Ureter (tissue), 1 donor: ENCODE measurements around the gene UTP3. TPM values are rescaled to one million over a fixed set of nuclear protein-coding genes. Genes with fewer than 3 reads are reported as not detected.
"Not testable (repeated sequence)": the region's sequence is repeated elsewhere in the genome, so short reads cannot be mapped to it uniquely, and the experiment has no call there.

Experiments
- DNase-seq: peaks from one replicate; pipeline ENCODE4 v3.0.0-alpha.2; 2020; ENCODE audit warnings: low spot score
- total RNA-seq: library from RNA; stranded (reverse); gene quantifications from one replicate; pipeline ENCODE4 v1.2.4, GENCODE V29; 2023
- donor health status: DM: yes; HTN: yes; CAD: no.

The UTP3 gene
- total RNA-seq, 1 donor from 2014 or later, result 26.0 TPM

DNA sequence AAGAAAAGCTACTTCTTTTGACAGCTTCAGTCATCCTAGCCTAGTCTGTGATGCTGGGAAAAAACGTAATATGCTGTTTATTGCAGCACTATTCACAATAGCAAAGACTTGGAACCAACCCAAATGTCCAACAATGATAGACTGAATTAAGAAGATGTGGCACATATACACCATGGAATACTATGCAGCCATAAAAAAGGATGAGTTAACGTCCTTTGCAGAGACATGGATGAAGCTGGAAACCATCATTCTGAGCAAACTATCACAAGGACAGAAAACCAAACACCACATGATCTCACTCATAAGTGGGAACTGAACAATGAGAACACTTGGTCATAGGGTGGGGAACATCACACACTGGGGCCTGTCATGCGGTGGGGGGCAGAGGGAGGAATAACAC is 6.2 kb upstream of the UTP3 start:
- not testable (repeated sequence) for DNase-seq

DNA sequence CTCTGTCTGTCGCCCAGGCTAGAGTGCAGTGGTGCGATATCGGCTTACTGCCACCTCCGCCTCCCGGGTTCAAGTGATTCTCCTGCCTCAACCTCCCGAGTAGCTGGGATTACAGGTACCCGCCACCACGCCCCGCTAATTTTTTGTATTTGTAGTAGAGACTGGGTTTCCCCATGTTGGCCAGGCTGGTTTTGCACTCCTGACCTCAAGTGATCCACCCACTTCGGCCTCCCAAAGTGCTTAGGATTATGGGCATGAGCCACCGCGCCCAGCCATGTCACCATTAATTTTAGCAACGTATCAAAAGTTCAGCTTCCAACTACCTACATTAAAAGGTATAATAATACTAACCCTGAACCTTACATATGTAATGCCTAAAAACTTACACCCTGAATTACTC is 940 bp upstream of the UTP3 start:
- no peak for DNase-seq

DNA sequence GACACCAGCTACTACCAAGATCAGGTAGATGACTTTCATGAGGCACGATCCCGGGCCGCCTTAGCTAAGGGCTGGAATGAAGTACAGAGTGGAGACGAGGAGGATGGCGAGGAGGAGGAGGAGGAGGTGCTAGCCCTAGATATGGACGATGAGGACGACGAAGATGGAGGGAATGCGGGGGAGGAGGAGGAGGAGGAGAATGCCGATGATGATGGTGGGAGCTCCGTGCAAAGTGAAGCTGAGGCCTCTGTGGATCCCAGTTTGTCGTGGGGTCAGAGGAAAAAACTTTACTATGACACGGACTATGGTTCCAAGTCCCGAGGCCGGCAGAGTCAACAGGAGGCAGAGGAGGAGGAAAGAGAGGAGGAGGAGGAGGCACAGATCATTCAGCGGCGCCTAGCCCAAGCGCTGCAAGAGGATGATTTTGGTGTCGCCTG is 481 bp downstream of the UTP3 start:
- no peak for DNase-seq

DNA sequence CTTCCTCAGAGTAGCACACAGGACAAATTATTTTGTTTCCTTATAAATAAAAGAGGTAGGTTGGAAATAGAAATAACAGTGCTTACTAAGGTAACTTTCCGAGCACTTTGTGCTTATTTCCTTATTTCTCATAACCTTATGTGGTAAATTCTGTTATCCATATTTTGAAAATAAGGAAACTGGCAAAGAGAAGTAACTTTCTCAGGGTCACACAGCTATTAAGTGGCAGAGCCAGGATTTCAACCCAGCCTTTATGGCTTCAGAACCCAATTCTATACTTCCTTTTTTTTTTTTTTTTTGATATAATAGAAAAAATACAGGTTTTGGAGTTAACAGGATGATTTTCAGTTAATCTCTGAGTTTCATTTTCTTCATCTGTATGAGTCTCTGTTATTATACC is 3.3 kb downstream of the UTP3 start:
- DNase-seq, result no peak

DNA sequence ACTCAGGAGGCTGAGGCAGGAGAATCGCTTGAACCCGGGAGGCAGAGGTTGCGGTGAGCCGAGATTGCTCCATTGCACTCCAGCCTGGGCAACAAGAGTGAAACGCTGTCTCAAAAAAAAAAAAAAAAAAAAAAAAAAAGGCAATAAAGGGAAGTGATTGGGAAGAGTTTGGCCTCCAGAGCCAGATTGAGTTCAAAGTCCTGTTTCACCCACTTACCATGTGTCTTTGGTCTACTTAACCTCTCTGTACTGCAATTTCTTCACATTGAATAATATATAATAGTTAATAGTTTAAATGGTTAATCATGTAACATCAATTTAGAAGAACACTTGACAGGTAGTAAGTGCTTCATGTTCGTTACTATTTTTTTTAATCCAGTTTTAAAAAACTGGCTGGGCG is 6.3 kb downstream of the UTP3 start:
- DNase-seq, result not testable (repeated sequence)

DNA sequence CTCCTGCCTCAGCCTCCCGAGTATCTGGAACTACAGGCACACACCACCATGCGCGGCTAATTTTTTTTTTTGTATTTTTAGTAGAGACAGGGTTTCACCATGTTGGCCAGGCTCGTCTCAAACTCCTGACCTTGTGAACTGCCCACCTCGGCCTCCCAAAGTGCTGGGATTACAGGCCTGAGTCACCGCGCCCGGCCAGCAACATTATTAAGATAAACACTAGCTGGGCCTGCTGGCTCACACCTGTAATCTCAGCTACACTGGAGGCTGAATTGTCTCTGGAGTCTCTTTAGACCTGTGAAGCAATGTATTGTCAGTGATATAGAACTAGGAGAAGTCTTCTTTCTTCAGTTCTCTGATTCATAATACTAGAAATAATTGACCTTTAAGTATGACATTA is 10.1 kb downstream of the UTP3 start:
- DNase-seq, result not testable (repeated sequence)

DNA sequence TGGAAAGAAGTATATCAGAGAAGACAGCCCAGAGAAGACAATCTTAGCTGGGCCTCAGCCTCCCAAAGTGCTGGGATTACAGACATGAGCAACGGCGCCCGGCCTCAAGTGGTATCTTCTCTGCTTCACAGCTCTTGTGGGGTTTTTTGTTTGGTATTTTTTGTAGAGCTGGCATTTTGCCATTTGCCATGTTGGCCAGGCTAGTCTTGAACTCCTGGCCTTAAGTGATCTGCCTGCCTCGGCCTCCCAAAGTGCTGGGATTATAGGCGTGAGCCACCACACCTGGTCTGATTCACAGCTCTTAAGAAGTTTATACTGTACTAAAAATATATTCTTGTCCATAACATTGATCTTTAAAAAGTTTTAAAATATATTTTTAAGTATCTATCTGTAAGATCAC is 12.4 kb downstream of the UTP3 start:
- DNase-seq, result no peak

DNA sequence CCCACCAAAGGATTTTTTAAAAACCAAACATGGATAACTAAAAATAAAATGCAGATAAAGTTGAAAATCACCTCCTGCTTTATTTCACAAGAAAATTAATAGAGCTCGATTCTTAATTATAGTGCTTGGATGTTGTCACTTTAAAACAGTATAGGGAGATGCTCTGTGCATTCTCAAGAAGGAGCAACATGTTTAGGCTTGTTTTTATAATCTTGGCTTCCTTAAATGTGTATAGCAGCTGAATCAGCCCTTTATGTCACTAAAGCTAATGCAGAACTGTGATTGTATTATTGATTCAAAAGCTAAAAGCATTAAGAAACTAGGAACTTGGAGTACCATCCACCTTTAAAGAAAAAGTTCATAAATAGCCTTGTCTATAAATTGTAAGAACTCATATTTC is 12.9 kb downstream of the UTP3 start:
- DNase-seq, result no peak

DNA sequence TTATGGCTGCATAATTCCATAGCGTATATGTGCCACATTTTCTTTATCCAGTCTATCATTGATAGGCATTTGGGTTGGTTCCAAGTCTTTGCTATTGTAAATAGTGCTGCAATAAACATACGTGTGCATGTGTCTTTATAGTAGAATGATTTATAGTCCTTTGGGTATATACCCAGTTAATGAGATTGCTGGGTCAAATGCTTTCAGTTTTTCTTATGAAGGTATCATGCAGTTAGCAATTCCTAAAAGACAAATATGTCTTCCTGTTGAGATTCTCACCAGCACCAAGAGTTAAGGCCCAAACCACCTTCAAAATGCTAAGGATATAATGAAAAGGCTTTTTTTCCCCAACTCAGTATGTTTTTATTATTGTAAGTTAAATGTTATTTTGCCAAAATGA is 14.3 kb downstream of the UTP3 start:
- DNase-seq, result not testable (repeated sequence)

DNA sequence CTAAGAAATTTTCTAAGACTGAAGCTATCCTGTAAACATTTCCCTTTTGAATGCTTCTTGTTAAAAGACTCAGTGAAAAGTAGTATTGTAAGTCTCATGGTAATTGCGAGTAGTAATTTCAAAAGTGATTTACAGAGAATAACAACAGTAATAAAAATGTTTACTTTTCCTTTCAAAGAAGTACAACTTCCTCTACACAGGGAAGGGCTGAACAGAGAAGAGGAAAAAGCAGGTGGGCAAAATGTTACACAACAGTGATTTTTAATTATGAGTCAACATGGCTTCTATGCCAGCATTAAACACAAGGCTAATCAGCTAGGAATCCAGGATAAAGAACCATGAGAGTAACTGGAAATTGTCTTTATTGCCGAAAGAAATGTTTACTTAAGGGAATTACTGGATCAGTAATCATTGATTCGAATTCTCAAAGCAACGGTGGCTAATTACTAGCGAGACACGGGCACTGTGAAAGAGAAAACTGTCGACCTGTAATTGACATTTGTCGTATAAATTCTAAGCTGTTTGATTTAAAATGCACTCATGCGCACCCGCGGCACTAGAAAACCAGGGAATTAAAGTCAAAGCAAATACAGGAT is 15.4 kb downstream of the UTP3 start:
- no peak for DNase-seq

DNA sequence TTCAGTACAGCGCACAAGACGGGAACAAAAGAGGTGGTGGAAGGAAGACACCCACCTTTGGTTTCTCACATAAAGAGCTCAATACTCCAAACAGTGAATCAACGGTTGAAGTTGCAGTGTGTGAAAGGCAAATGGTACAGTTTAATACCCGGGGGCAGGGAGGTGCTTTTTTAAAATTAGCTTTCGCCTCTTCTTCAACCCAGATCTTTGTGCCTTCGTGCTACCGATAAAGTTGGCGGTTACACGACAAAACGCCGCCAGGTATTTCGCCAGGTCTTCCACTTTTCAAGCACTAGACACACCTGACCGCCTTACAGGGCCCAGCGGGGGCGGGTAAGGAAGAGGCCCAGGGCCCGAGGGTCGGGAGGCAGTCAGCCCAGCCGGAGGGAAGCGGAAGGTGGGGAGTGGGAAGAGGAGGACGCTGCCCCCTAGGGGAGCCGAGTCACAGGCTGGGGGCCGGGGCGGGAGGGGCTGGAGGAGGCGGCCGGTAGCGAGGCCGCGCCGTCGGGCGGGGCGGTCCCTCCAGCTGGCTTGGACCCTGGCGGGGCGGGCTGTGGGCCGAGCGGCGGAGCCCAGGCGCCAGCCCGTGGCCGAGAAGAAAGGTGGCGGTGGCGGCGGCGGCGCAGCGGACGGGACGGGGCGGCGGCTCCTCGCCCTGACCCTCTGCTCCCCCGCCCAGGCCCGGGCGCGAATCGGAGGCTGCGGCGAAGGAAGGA is 16.0 kb downstream of the UTP3 start:
- DNase-seq, result peak; percentile 83

DNA sequence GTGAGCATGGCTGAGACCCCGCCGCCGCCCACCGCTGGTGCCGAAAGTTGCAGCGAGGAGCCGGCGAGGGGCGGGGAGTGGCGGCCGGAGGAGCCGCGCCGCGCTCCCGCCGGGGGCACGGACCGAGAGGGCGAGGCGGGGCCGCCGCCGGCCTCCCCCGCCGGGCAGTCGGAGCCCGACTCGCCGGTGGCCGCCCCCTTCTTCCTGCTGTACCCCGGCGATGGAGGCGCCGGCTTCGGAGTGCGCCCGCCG is 16.5 kb downstream of the UTP3 start:
- no peak for DNase-seq

DNA sequence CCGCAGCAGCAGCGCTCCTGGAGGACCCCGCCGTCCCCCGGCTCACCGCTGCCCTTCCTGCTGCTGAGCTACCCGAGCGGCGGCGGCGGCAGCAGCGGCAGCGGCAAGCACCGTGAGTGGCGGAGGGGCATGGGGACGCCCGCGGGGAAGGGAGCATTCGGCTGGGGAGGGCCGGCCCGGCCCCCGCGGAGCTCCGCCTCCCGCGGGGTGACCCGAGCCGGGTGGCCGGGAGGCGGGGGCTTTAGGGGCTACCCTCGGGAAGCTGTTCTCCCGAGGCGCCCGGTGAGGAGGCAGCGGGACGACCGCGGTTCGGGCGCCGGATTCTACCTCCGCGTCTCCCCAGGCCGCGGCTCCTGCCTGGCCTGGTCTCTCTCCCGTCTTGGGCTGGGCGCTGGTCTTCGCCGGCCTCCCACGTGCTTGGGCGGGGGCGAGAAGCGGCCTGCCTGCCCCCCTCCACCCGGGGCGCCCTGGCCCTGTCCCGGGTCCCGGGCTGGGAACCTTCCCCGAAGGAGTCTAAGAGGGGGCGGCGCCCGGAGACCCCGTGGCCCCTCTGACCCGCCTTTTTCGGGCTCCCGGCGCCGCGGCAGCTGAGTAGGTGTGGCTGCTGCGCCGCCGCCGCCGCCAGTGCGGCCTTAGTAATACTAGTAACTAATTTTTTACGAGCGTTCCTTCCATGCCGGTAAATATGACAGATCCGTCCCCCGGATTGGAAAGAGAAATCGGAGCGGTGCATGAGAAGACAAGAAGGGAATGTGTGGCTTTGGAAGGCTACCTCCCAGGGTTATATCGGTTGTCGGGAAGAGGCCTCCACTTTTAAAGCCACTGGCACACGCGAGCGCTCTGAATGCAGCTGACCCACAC is 17.1 kb downstream of the UTP3 start:
- DNase-seq, result peak; percentile 72

DNA sequence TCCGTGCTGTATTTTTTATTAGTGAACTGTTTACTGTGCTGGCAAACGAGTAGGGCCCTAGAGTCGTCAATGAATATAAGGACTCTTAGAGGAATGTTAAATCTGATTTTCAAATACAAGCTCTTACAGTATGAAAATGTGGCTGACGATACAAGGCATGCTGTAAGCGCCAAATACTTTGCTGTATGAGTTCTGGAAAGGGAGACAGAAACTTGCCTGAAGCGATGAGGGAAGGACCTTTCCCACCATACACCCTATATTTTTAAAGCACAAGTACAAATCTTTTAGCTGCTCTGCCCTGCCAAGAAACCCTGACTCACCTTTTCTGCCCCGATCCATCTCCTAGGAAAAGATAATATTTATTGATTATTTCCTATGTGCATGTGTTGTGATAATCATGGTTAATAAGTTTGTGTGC is 17.7 kb downstream of the UTP3 start:
- DNase-seq, result no peak

DNA sequence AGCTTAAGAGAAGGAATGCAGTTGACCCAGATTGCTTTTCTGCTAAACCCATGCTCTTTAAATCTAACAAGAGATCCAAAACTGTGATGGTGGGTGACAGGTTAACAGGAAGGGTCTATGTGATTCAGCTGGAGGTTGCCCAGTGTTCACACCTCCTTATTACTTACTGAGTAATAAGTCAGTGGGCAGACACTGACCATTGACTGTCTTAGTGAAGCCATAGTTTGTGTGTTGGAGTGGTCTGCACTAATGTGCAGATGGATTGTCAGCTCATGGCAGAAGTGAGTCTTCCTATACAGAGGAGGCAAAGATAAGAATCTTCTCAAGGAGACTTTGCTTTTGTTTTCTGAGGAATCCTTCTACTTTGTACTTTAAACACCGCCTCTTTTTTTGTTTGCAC is 18.2 kb downstream of the UTP3 start:
- no peak for DNase-seq

DNA sequence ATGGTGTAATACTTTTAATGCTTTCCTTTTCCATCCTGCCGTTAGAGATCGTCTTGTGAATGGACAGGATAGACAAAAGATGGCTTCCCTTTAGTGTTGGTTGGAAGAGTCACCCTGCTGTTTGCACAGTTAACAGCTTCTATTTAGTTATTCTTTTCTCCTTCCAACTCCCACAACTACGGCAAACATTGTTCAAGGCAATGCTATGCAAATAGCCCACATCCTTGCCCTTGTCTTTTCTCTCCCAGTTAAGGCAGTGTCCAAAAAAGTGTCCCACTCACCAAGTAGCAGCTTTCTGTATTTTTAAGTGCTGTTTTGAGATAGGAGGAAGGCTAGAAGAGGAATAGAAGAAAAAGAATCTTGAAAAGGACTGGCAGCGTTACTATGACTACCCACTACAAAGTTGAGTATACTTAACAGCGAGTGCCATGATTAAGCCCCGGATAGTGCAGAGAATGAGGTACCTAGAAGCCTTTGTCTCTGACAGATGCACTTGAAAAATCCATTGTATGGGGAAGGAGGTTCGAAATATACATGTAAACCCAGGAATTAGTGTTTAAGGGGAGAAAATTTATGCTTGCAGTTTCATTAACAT is 21.4 kb downstream of the UTP3 start:
- no peak for DNase-seq

DNA sequence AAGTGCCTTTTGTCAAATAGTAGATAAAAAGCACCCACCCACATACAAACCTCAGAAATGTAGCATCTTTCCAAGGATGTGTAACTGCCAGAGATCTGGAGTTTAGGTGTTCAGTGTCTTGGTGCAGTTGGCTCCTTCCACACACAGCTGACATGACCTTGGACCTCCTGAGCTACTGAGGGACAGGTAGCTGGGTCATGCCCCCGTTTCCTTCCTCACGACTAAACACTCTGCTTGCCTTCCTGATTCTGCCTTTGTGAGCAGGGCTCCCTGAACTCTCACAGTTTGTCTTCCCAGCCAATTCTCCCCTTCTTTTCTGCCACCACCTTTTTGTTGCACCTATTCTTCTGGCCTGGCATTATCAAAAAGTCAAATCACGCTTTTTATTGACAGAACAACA is 23.3 kb downstream of the UTP3 start:
- no peak for DNase-seq

DNA sequence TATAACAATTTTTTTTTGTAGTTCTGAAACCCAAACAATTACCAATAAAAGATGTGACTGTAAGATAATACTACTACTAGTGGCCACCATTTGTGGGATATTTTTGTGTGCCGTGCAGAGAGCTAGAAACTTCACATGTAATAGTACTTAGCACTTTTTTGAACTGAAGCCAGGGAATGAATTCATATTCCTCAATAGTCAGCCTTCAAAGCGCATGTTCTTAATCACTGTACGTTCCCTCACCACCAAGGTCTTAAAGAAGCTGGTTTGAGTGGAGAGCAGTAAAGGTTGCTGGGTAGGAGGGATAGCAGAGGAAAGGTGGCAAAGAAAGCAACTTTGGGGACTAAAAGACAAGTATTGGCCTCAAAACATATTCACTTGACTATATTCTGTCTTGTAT is 23.8 kb downstream of the UTP3 start:
- no peak for DNase-seq

DNA sequence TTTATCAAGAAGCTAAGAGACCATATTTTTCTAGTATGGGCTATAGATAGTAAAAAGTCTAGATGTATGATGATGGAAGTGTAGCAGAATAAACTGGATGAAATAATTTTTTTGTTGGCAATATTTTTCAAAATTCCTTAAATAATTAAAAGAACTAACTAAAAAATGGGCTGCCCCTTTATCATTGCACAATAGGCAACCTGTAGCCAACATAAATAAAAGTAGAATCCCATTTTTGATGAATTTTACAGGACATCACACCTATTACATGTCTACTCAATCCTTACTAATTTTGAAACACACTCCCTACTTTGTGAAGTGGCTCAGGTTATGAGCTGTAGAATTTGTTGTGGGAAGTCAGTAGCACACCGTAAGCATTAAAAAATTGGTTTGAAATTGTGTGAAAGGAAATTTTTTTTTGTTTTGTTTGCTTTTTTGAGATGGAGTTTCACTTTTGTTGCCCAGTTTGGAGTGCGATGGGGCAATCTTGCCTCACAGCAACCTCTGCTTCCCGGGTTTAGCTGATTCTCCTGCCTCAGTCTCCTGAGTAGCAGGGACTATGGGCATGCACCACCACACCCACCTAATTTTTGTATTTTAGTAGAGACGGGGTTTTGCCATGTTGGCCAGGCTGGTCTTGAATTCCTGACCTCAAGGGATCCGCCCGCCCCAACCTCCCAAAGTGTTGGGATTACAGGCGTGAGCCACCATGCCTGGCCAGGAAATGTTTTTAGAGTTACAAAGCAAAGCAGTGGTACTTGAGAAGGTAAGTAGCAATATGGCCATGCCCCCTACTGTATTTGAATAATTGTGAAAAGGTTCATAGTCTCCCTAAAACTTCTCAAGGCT is 24.5 kb downstream of the UTP3 start:
- DNase-seq, result no peak

DNA sequence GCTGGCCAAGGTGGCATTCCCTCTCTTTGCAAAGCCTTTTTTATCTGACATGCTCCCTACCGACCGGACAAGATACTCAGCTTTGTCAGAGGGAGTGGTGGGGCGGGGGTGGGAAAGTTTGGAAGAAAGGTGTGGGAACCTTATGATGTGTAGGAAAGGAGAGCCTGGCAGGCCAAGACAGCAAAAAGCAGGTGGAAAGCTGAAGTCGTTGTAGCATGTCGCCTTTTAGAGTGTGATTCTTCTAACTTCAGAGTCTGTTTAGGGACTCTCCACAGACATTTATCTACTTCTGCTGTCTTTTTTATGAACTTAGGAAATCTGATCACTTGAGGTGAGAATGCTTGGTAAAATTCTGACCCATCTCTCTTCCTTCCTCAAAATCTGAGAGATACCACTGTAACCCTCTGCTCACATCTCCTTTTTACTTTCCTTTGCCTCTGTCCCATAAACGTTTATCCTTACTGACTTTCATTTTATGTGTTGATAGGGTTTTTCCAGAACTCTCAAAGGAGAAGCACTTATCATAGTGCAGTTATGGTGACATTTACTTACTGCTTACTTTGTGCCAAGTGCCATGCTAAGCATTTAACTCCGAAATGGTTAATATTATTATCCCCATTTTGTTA is 25.2 kb downstream of the UTP3 start:
- no peak for DNase-seq
